Measurements from ENCODE around the gene RCBTB2. TPM values are rescaled to one million over a fixed set of nuclear protein-coding genes. Genes with fewer than 3 reads are reported as not detected.

The RCBTB2 gene
- total and polyA plus RNA-seq, 9 of the 15 experiments (the other 6 are each of a cell fraction or from before 2014, with no cell fraction given), result 0.91 to 3.3 (median 1.5) TPM

DNA sequence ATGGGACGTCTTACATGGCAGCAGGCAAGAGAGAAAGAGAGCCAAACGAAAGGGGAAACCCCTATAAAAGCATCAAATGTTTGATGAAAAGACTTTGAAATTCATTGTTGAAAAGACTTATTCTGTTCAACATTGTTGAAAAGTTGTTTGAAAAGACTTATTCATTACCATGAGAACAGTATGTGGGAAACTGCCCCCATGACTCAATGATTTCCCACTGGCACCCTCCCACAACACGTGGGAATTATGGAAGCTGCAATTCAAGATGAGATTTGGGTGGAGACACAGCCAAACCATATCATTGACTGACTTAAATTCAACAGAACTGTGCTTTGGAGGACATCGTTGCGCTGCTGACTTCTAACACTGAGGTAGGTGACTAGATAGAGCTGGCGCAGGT is 48.0 kb upstream of the RCBTB2 start:
- no peaks in the 10 kb centered on the region for H4K20me1 ChIP-seq (replicated peaks; ENCODE audit: control insufficient read depth, insufficient read depth, low read length)
- BruUV-seq (replicated peaks), result no TSS peak
- ChIA-PET POLR2A (no interaction called here), CTCF (ENCODE audit: low intra/inter-chr PET ratio) (interaction anchor here (0.7 to 0.8 kb wide), 2 partner anchors 454 to 1580 kb away, joined by 6 to 8 read pairs; no protein-coding TSS in a partner anchor)
- H3K4me1 ChIP-seq (replicated peaks in 1 of 2; ENCODE audit: control insufficient read depth in 2 of 2, insufficient read depth in 2 of 2, low read length in 2 of 2), result no peaks in the 10 kb centered on the region
- no peak overlapping the region for H3K4me2 ChIP-seq (ENCODE audit: insufficient read depth, low read length)
- H3K9ac ChIP-seq (ENCODE audit: insufficient read depth in 1 of 2, low read depth in 2 of 2, low read length in 2 of 2), result no peak overlapping the region
- no peak overlapping the region for H3K27ac ChIP-seq (ENCODE audit: extremely low read depth, low read depth, low read length)
- FAIRE-seq, result no peak
- 0 out of 5 replicates have a peak, but pooled peaks cover 0 to 3% of the 10 kb centered on the region in 2 experiments for H3K27me3 ChIP-seq (ENCODE audit: control insufficient read depth in 2 of 2, insufficient read depth in 2 of 2, low read length in 2 of 2)
- no peaks in the 10 kb centered on the region for H3K79me2 ChIP-seq (ENCODE audit: control insufficient read depth, insufficient read depth, low read length)
- no peaks in the 10 kb centered on the region for H3K9me3 ChIP-seq (replicated peaks; ENCODE audit: control insufficient read depth, insufficient read depth, low read depth, low read length)
- no peak for ATAC-seq
- no peaks in the 10 kb centered on the region for H3K36me3 ChIP-seq (ENCODE audit: control insufficient read depth, insufficient read depth, low read length)
- H3K9me1 ChIP-seq (ENCODE audit: control insufficient read depth, insufficient read depth, low read length), result no peaks in the 10 kb centered on the region
- intact Hi-C loops (cut with micrococcal nuclease), result loop anchor here (1.0 to 5.0 kb wide), 2 partner anchors 247 to 454 kb away; no protein-coding TSS in a partner anchor
- H3K4me3 ChIP-seq, result no peak overlapping the region
- WGBS (ENCODE audit: insufficient coverage, low coverage, missing lambda C conversion rate), result 11% methylated on average over 6 of the region's 6 CpGs
- H2AFZ ChIP-seq (ENCODE audit: low read depth, low read length), result no peak overlapping the region; the same call in 1 of the 2 replicates
- DNase-seq (ENCODE audit: extremely low read depth in 1 of 4, low spot score in 3 of 4), result no peak
- in situ Hi-C loops (cut with MboI), result loop anchor here (25.0 kb wide), 1 partner anchor 244 kb away; no protein-coding TSS in a partner anchor
- TF ChIP-seq, protein P1, sequence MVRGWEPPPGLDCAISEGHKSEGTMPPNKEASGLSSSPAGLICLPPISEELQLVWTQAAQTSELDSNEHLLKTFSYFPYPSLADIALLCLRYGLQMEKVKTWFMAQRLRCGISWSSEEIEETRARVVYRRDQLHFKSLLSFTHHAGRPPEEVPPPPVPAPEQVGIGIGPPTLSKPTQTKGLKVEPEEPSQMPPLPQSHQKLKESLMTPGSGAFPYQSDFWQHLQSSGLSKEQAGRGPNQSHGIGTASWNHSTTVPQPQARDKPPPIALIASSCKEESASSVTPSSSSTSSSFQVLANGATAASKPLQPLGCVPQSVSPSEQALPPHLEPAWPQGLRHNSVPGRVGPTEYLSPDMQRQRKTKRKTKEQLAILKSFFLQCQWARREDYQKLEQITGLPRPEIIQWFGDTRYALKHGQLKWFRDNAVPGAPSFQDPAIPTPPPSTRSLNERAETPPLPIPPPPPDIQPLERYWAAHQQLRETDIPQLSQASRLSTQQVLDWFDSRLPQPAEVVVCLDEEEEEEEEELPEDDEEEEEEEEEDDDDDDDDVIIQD (CRISPR knock-in tag; IDR thresholded peaks at IDR 0.05), result no peak
- TF ChIP-seq SMAD1 (IDR thresholded peaks at IDR 0.05; ENCODE audit: low read depth, low read length, partially characterized antibody) (no peak), SRSF3 (IDR thresholded peaks at IDR 0.05; ENCODE audit: insufficient read depth, low read length) (no peak), RB1 (IDR thresholded peaks at IDR 0.05; ENCODE audit: low read depth) (no peak), MYC (IDR thresholded peaks at IDR 0.05; ENCODE audit: low read depth, low read length) (no peak), MYC (CRISPR knock-in tag; IDR thresholded peaks at IDR 0.05; ENCODE audit: borderline replicate concordance, low read depth) (no peak), ZNF766 (CRISPR knock-in tag; conservative IDR thresholded peaks at IDR 0.05) (no peak), KDM2B (CRISPR knock-in tag; IDR thresholded peaks at IDR 0.05) (no peak), CTBP1 (IDR thresholded peaks at IDR 0.05; ENCODE audit: borderline replicate concordance) (no peak)
- TF ChIP-seq, protein P2, sequence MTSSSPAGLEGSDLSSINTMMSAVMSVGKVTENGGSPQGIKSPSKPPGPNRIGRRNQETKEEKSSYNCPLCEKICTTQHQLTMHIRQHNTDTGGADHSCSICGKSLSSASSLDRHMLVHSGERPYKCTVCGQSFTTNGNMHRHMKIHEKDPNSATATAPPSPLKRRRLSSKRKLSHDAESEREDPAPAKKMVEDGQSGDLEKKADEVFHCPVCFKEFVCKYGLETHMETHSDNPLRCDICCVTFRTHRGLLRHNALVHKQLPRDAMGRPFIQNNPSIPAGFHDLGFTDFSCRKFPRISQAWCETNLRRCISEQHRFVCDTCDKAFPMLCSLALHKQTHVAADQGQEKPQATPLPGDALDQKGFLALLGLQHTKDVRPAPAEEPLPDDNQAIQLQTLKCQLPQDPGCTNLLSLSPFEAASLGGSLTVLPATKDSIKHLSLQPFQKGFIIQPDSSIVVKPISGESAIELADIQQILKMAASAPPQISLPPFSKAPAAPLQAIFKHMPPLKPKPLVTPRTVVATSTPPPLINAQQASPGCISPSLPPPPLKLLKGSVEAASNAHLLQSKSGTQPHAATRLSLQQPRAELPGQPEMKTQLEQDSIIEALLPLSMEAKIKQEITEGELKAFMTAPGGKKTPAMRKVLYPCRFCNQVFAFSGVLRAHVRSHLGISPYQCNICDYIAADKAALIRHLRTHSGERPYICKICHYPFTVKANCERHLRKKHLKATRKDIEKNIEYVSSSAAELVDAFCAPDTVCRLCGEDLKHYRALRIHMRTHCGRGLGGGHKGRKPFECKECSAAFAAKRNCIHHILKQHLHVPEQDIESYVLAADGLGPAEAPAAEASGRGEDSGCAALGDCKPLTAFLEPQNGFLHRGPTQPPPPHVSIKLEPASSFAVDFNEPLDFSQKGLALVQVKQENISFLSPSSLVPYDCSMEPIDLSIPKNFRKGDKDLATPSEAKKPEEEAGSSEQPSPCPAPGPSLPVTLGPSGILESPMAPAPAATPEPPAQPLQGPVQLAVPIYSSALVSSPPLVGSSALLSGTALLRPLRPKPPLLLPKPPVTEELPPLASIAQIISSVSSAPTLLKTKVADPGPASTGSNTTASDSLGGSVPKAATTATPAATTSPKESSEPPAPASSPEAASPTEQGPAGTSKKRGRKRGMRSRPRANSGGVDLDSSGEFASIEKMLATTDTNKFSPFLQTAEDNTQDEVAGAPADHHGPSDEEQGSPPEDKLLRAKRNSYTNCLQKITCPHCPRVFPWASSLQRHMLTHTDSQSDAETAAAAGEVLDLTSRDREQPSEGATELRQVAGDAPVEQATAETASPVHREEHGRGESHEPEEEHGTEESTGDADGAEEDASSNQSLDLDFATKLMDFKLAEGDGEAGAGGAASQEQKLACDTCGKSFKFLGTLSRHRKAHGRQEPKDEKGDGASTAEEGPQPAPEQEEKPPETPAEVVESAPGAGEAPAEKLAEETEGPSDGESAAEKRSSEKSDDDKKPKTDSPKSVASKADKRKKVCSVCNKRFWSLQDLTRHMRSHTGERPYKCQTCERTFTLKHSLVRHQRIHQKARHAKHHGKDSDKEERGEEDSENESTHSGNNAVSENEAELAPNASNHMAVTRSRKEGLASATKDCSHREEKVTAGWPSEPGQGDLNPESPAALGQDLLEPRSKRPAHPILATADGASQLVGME (CRISPR knock-in tag; IDR thresholded peaks at IDR 0.05), result no peak
- TF ChIP-seq, protein P3, sequence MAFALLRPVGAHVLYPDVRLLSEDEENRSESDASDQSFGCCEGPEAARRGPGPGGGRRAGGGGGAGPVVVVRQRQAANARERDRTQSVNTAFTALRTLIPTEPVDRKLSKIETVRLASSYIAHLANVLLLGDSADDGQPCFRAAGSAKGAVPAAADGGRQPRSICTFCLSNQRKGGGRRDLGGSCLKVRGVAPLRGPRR (CRISPR knock-in tag; IDR thresholded peaks at IDR 0.05), result no peak
- TF ChIP-seq, protein P4, sequence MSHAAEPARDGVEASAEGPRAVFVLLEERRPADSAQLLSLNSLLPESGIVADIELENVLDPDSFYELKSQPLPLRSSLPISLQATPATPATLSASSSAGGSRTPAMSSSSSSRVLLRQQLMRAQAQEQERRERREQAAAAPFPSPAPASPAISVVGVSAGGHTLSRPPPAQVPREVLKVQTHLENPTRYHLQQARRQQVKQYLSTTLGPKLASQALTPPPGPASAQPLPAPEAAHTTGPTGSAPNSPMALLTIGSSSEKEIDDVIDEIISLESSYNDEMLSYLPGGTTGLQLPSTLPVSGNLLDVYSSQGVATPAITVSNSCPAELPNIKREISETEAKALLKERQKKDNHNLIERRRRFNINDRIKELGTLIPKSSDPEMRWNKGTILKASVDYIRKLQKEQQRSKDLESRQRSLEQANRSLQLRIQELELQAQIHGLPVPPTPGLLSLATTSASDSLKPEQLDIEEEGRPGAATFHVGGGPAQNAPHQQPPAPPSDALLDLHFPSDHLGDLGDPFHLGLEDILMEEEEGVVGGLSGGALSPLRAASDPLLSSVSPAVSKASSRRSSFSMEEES (CRISPR knock-in tag; IDR thresholded peaks at IDR 0.05), result no peak
